GM19452 (cell line): Measurements from ENCODE around the gene TEX28.
"Not testable (repeated sequence)": the region's sequence is repeated elsewhere in the genome, so short reads cannot be mapped to it uniquely, and the experiment has no call there.

ENCODE experiments used
- ATAC-seq: cut with Tn5 transposase; IDR thresholded peaks from one replicate; pipeline ENCODE4 v1.9.1; 2021; ENCODE audit not compliant: unreplicated experiment

TEX28 gene

DNA sequence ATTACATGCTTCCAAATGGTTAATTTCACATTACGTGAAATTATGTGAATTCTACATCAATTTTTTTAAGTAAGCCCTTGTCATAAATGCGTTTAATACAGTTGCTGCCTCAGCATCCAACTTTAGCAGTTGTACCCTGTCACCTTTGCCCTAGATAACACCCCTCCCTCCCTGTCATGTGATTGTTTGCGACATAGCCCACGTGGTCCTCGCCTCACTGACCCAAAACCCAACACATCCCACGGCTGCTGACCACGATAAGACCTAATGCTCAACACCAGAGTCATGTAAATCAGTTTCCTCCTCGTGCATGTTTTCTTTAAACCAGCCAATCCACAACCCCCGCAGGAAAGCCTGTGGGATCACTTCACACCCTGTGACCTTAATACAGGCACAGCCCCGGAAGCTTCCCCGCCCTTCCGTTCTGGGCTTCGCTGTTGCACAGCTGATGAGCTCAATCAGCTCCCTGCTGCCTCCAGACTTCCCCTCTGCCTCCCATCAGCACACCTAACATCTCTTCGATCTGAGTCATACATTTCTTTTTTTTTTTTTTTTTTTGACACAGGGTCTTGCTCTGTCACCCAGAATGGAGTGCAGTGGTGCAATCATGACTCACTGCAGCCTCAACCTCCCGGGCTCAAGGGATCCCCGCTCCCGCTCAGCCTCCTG, 47.4 kb downstream of the TEX28 start:
- peak; percentile 90 for ATAC-seq

DNA sequence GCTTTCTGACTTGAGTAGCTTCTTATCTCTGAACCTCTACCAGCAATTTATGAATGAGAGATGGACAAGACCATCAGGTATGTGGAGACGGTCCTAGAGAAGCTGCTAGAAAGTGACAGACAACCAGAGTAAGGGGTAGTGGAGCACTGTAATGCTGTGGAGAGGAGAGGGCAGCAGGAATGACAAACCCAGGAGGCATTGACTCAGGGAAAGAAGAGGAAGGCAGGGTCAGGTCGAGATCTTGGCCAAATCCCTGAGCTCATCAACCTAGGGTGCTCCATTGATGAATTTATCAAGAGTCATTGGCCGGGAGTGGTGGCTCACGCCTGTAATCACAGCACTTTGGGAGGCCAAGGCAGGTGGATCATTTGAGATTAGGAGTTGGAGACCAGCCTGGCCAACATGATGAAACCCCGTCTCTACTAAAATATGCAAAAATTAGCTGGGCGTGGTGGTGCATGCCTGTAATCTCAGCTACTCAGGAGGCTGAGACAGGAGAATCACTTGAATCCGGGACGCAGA, 54.9 kb downstream of the TEX28 start:
- ATAC-seq = not testable (repeated sequence)

DNA sequence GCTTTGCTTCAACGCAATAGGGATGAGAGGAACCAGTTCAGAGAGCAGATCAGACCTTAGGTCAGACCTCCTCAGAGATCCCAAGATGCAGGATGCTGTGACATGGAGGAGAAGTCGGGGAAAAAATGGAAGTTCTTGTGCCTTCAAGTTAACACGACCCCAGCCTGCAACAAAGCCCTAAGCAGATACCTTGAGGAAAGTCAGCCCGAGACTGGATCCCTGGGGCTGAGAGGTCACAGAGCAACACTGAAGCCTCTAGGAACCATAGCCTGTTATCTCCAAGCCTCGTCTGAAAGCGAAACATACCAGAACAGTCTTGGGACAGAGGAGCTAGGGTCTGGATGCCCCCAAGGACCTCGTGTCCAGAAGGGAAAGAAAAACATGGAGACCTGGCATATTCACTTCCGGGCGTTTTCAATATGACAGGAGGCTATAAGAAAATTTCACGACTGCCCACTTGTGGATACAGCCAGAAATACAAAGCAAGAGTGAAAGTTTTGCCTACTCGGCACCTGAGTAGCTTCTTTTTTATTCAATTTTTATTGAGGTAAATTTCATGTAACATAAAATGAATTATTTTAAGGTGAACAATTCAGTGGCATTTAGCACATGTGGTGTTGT, 55.9 kb downstream of the TEX28 start:
- not testable (repeated sequence) for ATAC-seq

DNA sequence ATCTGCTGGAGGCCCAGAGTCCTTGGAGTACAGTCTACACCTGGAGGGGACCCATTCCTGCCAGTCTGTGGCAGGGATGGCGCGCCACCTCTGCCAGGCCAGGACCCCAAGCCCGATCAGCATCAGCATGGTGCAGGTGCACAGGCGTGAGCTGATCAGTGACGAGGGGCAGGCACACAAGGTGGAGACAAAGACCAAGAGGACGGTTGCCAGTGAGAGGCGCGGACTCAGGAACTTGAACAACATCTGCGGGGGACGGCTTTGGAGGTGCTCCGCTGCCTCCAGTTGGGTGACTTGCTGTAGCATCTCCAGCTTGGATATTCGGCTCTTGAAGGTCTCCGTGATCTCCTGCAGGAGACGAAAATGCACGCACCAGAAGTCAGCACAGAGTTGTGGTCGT, 61.3 kb downstream of the TEX28 start:
- ATAC-seq = not testable (repeated sequence)

DNA sequence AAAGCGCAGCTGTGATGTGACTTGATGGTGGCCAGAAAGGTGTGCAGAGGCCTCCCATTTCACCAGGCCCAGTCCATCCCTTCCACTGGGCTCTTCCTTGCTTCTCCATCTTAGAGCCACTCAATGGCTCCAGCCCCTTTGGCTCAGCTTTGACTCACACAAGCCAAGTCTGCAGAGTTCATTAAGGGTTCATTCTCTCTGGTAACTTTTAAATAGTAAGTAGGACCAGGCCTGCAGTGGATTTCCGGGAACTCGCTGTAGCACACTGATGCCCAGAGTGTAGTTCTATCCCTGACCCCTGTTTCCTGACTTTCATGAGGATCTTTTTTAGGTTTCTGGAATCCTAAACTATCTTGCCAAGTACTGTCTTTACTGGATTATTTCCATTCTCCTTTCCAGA, 63.5 kb downstream of the TEX28 start:
- ATAC-seq = not testable (repeated sequence)

DNA sequence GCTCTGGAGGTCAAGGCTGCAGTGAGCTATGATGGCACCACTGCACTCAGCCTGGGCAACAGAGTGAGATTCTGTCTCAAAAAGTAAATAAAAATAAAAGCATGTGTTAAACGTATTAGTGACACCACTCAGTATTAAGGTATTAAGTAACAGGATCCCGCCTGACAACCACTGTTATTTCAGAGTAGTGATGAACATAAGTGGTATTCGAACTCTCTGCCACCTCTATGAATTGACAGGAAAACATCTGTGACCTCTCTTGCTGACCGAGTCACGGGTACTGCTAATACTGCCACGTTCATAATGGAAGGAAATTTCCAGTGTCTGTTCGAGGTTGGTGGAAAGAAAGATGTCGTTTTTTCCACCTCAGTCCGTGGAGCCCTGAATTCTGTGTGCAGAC, 68.2 kb downstream of the TEX28 start:
- not testable (repeated sequence) for ATAC-seq

DNA sequence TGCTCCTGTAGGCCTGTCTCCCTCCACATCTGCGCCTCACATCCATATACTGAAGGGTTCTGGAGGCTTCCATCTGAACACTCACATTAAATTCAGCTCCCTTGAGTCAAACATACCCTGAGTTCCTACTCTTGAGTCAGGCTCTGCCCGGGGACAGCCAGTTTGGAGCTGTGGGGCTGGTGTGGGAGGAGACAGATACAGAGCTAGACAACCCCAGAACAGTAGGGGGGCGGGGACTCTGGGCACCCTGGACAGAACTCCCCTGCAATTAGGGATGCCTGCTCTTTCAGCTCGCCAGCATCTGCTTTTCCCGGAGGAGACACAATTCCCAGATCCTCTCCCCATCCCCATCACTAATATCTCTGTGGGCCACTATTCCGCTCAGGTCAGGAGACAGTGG, 69.6 kb downstream of the TEX28 start:
- not testable (repeated sequence) for ATAC-seq
